ENCODE measurements around the gene GPHN.

The GPHN gene

DNA sequence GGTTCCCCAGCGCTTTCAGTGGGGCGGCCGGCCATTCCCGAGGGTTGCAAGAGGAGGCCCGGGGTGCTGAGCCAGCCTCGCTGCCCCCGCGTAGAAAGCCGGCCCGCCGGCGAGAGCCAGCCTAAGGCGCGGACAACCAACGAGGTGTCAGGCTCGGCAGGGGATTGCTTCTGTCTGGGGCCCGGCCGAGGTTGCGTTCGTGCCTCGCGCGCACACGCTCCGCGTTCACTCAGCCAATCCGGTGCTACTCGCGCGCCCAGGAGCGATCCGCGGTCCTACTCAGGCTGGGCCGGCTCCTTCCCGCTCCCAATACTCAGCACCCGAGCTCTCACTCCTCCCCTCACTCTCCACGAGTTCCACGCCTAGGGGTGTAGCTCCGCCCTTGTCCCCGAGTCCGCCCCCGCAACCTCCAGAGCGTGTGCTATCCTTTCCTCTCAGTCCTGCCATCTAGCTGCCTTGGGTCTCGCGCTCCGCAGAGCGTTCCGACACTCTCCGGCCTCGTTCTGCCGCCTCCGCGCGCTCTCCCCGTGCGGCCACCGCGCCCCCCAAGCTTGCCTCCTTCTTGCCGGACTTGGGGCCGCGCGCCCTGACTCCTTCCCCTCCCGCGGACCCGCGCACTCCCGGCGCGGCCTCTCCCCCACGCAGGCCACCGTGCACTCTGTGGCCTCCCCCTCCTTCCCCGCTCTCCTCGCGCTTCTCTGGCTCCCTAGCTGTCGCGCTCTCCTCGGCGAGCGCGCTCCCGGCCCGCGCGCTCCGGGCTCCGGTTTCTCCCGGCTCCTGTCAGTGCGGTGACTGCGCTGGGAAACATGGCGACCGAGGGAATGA, at the start of gene GPHN:
GPHN (plus strand) TSS at position 426 of the 825 bp plus-strand sequence.
- DNase-seq (ENCODE audit: low read depth, low spot score) = peak; percentile 84

GRCh38 chr14:66459603-66460002, 48.3 kb upstream of the GPHN start:
- no peaks in the 10 kb centered on the region for H3K9me3 ChIP-seq (ENCODE audit: low read depth, low read length)
- TF ChIP-seq POLR2AphosphoS5 (IDR thresholded peaks at IDR 0.05; ENCODE audit: borderline replicate concordance, low read depth, low read length) = no peak
- no peak for TF ChIP-seq EZH2 (IDR thresholded peaks at IDR 0.05)
- no peak for TF ChIP-seq FOXP2 (optimal IDR thresholded peaks at IDR 0.05; ENCODE audit: control extremely low read depth, extremely low read length, insufficient read depth)
- no peak overlapping the region for H3K9ac ChIP-seq (ENCODE audit: insufficient read length)
- no peaks in the 10 kb centered on the region for H3K36me3 ChIP-seq (ENCODE audit: insufficient read depth, low read length)
- H3K27ac ChIP-seq = no peak overlapping the region
- no peak for DNase-seq (ENCODE audit: low read depth, low spot score)
- no peak overlapping the region for H3K4me3 ChIP-seq

More for the DNA sequence above, at the start of gene GPHN:
- Histone ChIP-seq H3K9ac (ENCODE audit: insufficient read length) (peak within 1 kb of the TSS; percentile 87), H3K4me3 (peak within 1 kb of the TSS; percentile 95), H3K36me3 (ENCODE audit: insufficient read depth, low read length) (no peaks in the 10 kb centered on the region), H3K27ac (peak within 1 kb of the TSS; percentile 66), H3K9me3 (ENCODE audit: low read depth, low read length) (no peaks in the 10 kb centered on the region)
- TF ChIP-seq POLR2AphosphoS5 (IDR thresholded peaks at IDR 0.05; ENCODE audit: borderline replicate concordance, low read depth, low read length) (peak; percentile 90), FOXP2 (optimal IDR thresholded peaks at IDR 0.05; ENCODE audit: control extremely low read depth, extremely low read length, insufficient read depth) (peak; percentile 47), EZH2 (IDR thresholded peaks at IDR 0.05) (no peak)

DNA sequence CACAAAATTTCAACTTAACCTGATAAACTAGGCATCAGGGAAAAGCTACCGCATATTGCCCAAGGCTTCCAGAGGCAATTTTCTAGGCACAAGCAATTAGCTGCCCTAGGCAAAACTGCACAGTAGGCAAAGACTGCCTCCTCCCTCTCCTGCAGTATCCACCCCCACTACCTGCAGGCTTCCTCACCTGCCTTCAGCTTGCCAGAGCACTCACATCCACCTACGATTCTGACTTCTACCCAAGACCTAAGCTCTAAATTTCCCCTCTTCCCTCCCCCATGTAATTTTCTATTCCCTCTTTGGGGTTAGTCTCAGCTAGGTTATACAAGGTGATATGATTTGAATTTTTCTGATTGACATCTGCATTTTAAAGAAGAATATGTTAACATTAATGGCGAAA, 43.7 kb upstream of the GPHN start:
- Histone ChIP-seq H3K36me3 (ENCODE audit: insufficient read depth, low read length) (no peaks in the 10 kb centered on the region), H3K9ac (ENCODE audit: insufficient read length) (no peak overlapping the region), H3K27ac (no peak overlapping the region), H3K4me3 (no peak overlapping the region), H3K9me3 (ENCODE audit: low read depth, low read length) (no peaks in the 10 kb centered on the region)
- DNase-seq (ENCODE audit: low read depth, low spot score) = no peak
- TF ChIP-seq POLR2AphosphoS5 (IDR thresholded peaks at IDR 0.05; ENCODE audit: borderline replicate concordance, low read depth, low read length) = no peak
- TF ChIP-seq EZH2 (IDR thresholded peaks at IDR 0.05) = no peak
- no peak for TF ChIP-seq FOXP2 (optimal IDR thresholded peaks at IDR 0.05; ENCODE audit: control extremely low read depth, extremely low read length, insufficient read depth)

GRCh38 chr14:66468778-66469367, 39.1 kb upstream of the GPHN start:
- Histone ChIP-seq H3K9me3 (ENCODE audit: low read depth, low read length) (no peaks in the 10 kb centered on the region; the same call in 1 of the 2 replicates), H3K27ac (no peak overlapping the region), H3K36me3 (ENCODE audit: insufficient read depth, low read length) (no peaks in the 10 kb centered on the region), H3K4me3 (no peak overlapping the region), H3K9ac (ENCODE audit: insufficient read length) (no peak overlapping the region)
- TF ChIP-seq FOXP2 (optimal IDR thresholded peaks at IDR 0.05; ENCODE audit: control extremely low read depth, extremely low read length, insufficient read depth) = no peak
- no peak for DNase-seq (ENCODE audit: low read depth, low spot score)

GRCh38 chr14:66471584-66471983, 36.4 kb upstream of the GPHN start:
- 0 out of 2 replicates have a peak overlapping the region, but pooled peaks have one; percentile 25 for H3K27ac ChIP-seq
- H3K4me3 ChIP-seq = no peak overlapping the region
- no peaks in the 10 kb centered on the region; the same call in 1 of the 2 replicates for H3K9me3 ChIP-seq (ENCODE audit: low read depth, low read length)
- H3K36me3 ChIP-seq (ENCODE audit: insufficient read depth, low read length) = no peaks in the 10 kb centered on the region
- no peak for TF ChIP-seq EZH2 (IDR thresholded peaks at IDR 0.05)
- TF ChIP-seq POLR2AphosphoS5 (IDR thresholded peaks at IDR 0.05; ENCODE audit: borderline replicate concordance, low read depth, low read length) = no peak
- TF ChIP-seq FOXP2 (optimal IDR thresholded peaks at IDR 0.05; ENCODE audit: control extremely low read depth, extremely low read length, insufficient read depth) = no peak
- no peak overlapping the region for H3K9ac ChIP-seq (ENCODE audit: insufficient read length)
- no peak for DNase-seq (ENCODE audit: low read depth, low spot score)

DNA sequence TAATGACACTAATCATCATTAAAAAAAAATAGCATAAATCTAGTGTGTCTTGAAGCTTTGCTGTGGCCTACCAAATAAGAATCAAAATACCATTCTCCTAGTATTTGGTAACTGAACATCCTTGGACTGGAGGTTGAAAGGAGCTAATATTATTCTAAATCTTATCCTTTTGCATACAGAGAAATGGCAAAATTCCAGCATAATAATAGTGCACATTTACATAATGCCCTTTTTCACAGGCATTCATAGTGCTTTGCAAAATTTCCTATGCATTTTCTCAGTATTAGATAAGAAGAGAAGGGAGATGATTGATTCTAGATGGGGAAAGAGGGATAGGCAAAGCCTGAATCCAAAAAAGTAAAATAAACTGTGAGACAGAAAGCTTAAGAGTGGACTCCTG, 35.7 kb upstream of the GPHN start:
- Histone ChIP-seq H3K9me3 (ENCODE audit: low read depth, low read length) (no peaks in the 10 kb centered on the region; the same call in 1 of the 2 replicates), H3K27ac (peak overlapping the region; percentile 89), H3K36me3 (ENCODE audit: insufficient read depth, low read length) (no peaks in the 10 kb centered on the region), H3K4me3 (peak overlapping the region; percentile 39), H3K9ac (ENCODE audit: insufficient read length) (no peak overlapping the region)
- no peak for TF ChIP-seq FOXP2 (optimal IDR thresholded peaks at IDR 0.05; ENCODE audit: control extremely low read depth, extremely low read length, insufficient read depth)
- TF ChIP-seq POLR2AphosphoS5 (IDR thresholded peaks at IDR 0.05; ENCODE audit: borderline replicate concordance, low read depth, low read length) = no peak
- TF ChIP-seq EZH2 (IDR thresholded peaks at IDR 0.05) = no peak
- peak; percentile 79 for DNase-seq (ENCODE audit: low read depth, low spot score)

DNA sequence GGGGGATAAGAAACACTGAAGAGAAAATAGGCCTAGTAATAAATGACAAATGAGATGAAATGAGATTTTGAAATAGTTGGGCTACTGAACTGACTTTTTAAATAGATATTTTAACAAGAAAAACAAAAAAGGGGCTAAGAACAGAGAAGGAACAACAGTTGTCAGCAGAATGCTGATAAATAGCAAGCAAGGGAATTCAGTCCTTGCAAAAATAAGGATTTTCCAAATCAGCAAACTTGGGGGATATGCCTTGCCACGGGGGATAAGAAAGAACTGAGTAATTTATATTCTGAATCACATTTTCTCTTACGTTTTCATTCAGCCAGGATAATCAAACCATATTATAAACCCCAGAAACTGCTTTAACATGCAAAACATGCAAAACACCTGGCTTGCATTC, 34.7 kb upstream of the GPHN start:
- Histone ChIP-seq H3K36me3 (ENCODE audit: insufficient read depth, low read length) (no peaks in the 10 kb centered on the region), H3K4me3 (peak overlapping the region; percentile 39; the same call in 1 of the 2 replicates), H3K27ac (peak overlapping the region; percentile 89), H3K9ac (ENCODE audit: insufficient read length) (no peak overlapping the region), H3K9me3 (ENCODE audit: low read depth, low read length) (no peaks in the 10 kb centered on the region; the same call in 1 of the 2 replicates)
- no peak for DNase-seq (ENCODE audit: low read depth, low spot score)
- TF ChIP-seq POLR2AphosphoS5 (IDR thresholded peaks at IDR 0.05; ENCODE audit: borderline replicate concordance, low read depth, low read length) (no peak), FOXP2 (optimal IDR thresholded peaks at IDR 0.05; ENCODE audit: control extremely low read depth, extremely low read length, insufficient read depth) (no peak), EZH2 (IDR thresholded peaks at IDR 0.05) (no peak)

DNA sequence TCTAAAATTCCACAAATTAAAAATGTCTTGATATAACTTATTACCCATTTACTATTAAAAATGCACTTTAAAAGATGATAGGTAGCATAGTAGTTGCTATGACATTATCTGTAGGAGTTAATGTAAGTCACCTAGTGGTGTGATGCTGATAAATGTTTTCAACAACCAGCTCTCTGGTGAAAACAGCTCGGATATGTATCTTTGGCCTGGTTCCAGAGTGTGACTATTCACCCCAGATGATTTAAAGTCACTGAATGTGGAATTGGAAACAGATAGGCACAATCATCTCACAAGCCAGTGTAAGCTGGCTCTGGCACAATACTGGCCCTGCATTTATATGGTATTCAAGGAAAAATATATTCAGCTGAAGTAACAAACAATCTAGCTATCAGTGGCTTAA, 31.0 kb upstream of the GPHN start:
- no peak for DNase-seq (ENCODE audit: low read depth, low spot score)
- no peaks in the 10 kb centered on the region for H3K36me3 ChIP-seq (ENCODE audit: insufficient read depth, low read length)

More for the DNA sequence above, 31.0 kb upstream of the GPHN start:
- H3K9ac ChIP-seq (ENCODE audit: insufficient read length) = no peak overlapping the region
- H3K4me3 ChIP-seq = no peak overlapping the region
- no peaks in the 10 kb centered on the region for H3K9me3 ChIP-seq (ENCODE audit: low read depth, low read length)
- TF ChIP-seq FOXP2 (optimal IDR thresholded peaks at IDR 0.05; ENCODE audit: control extremely low read depth, extremely low read length, insufficient read depth) (no peak), EZH2 (IDR thresholded peaks at IDR 0.05) (no peak), POLR2AphosphoS5 (IDR thresholded peaks at IDR 0.05; ENCODE audit: borderline replicate concordance, low read depth, low read length) (no peak)
- no peak overlapping the region for H3K27ac ChIP-seq
